ENCODE measurements around the gene PHTF2.

DNA sequence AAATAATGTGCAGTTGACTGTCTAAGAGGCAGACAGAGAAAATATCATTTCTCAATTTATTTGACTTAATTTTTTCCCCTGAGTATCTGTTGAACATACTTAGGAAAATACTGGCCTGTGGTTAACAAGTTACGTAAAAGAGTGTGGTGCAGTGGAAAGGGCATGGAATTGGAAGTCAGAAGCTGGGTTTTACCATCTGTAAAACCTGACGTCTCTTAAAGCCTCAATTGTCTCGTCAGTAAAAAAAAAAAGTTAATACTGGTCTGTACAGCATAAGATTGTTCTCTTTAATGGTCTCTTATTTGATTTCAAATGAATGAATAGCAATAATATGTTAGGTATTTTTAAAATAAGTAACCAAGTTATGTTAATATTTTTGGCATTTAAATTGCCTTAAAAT, 67.8 kb downstream of the PHTF2 start:
- TF ChIP-seq, protein P1, sequence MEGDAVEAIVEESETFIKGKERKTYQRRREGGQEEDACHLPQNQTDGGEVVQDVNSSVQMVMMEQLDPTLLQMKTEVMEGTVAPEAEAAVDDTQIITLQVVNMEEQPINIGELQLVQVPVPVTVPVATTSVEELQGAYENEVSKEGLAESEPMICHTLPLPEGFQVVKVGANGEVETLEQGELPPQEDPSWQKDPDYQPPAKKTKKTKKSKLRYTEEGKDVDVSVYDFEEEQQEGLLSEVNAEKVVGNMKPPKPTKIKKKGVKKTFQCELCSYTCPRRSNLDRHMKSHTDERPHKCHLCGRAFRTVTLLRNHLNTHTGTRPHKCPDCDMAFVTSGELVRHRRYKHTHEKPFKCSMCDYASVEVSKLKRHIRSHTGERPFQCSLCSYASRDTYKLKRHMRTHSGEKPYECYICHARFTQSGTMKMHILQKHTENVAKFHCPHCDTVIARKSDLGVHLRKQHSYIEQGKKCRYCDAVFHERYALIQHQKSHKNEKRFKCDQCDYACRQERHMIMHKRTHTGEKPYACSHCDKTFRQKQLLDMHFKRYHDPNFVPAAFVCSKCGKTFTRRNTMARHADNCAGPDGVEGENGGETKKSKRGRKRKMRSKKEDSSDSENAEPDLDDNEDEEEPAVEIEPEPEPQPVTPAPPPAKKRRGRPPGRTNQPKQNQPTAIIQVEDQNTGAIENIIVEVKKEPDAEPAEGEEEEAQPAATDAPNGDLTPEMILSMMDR (IDR thresholded peaks at IDR 0.05), result no peak
- TF ChIP-seq EZH2phosphoT487 (IDR thresholded peaks at IDR 0.05) (no peak), EZH2 (IDR thresholded peaks at IDR 0.05) (no peak)
